Keratinocyte (primary cell): ENCODE measurements around the gene CLN3. TPM values are rescaled to one million over a fixed set of nuclear protein-coding genes. Genes with fewer than 3 reads are reported as not detected.

ENCODE experiments used
- DNase-seq: peaks from one replicate; pipeline ENCODE4 v3.0.0-alpha.2; 2011; ENCODE audit warnings: low read depth, missing footprints, low spot score
- FAIRE-seq: peaks from 2 replicates; lab custom pipeline; 2011; peaks lifted over from hg19 to GRCh38; lab: Jason Lieb, UNC
- H2AFZ ChIP-seq: 2 replicates; pipeline ENCODE4 v1.6.0; 2012; ENCODE audit warnings: low read length, control low read depth, inconsistent platforms; ENCODE audit not compliant: control insufficient read depth
- H3K27ac ChIP-seq: 2 replicates; pipeline ENCODE4 v1.5.1; 2011; ENCODE audit warnings: low read length; ENCODE audit not compliant: control insufficient read depth, insufficient read depth
- H3K27me3 ChIP-seq: 3 replicates; pipeline ENCODE4 v1.6.0; 2011; ENCODE audit warnings: low read length; ENCODE audit not compliant: control insufficient read depth, insufficient read depth; ENCODE audit errors: extremely low read depth
- H3K36me3 ChIP-seq, 2 experiments: 2 replicates in 1 of 2; 3 replicates in 1 of 2; pipeline ENCODE4 v1.5.1; 2011; ENCODE audit warnings: low read length in 2 of 2, mild to moderate bottlenecking in 1 of 2; ENCODE audit not compliant: control insufficient read depth in 2 of 2, insufficient read depth in 2 of 2; ENCODE audit errors: extremely low read depth in 1 of 2
- H3K4me1 ChIP-seq: 3 replicates; pipeline ENCODE4 v1.5.1; 2011; ENCODE audit warnings: low read length; ENCODE audit not compliant: control insufficient read depth, insufficient read depth; ENCODE audit errors: extremely low read depth
- H3K4me2 ChIP-seq: 3 replicates; pipeline ENCODE4 v1.6.0; 2011; ENCODE audit warnings: low read depth, low read length; ENCODE audit not compliant: control insufficient read depth, insufficient read depth; ENCODE audit errors: extremely low read depth
- H3K4me3 ChIP-seq, 3 experiments: fragments of 200-600 bp in 1 of 3; sonication (generic) in 1 of 3; 2 replicates in 2 of 3; 3 replicates in 1 of 3; pipeline ENCODE4 v1.5.1; 2011 to 2016; ENCODE audit warnings: low read length in 3 of 3, mild to moderate bottlenecking in 3 of 3, control low read depth in 2 of 3, inconsistent platforms in 1 of 3, low read depth in 1 of 3, mixed read lengths in 1 of 3, mixed run types in 1 of 3, moderate library complexity in 1 of 3; ENCODE audit not compliant: control insufficient read depth in 2 of 3, insufficient read depth in 2 of 3; ENCODE audit errors: extremely low read depth in 1 of 3
- H3K79me2 ChIP-seq: 2 replicates; pipeline ENCODE4 v1.6.0; 2012; ENCODE audit warnings: low read length; ENCODE audit not compliant: control insufficient read depth, insufficient read depth
- H3K9ac ChIP-seq: 3 replicates; pipeline ENCODE4 v1.6.0; 2011; ENCODE audit warnings: low read length; ENCODE audit not compliant: control insufficient read depth, insufficient read depth; ENCODE audit errors: extremely low read depth
- H3K9me1 ChIP-seq: 3 replicates; pipeline ENCODE4 v1.6.0; 2011; ENCODE audit warnings: low read length; ENCODE audit not compliant: control insufficient read depth, insufficient read depth; ENCODE audit errors: extremely low read depth
- H3K9me3 ChIP-seq: 2 replicates; pipeline ENCODE4 v1.5.1; 2012; ENCODE audit warnings: low read depth, low read length; ENCODE audit not compliant: control insufficient read depth
- H4K20me1 ChIP-seq: 3 replicates; pipeline ENCODE4 v1.6.0; 2011; ENCODE audit warnings: low read length; ENCODE audit not compliant: control insufficient read depth, insufficient read depth; ENCODE audit errors: extremely low read depth
- CTCF ChIP-seq, 3 experiments: IDR thresholded peaks in 1 of 3; conservative IDR thresholded peaks in 1 of 3; optimal IDR thresholded peaks in 1 of 3; 2 replicates in 2 of 3; 3 replicates in 1 of 3; pipeline versions ENCODE3 to v1.5.1; 2011; ENCODE audit warnings: low read length in 3 of 3, mild to moderate bottlenecking in 3 of 3, moderate library complexity in 2 of 3, control low read depth in 1 of 3, inconsistent platforms in 1 of 3; ENCODE audit not compliant: insufficient read depth in 2 of 3; ENCODE audit errors: extremely low read depth in 1 of 3
- EZH2 ChIP-seq: IDR thresholded peaks from one replicate; pipeline ENCODE4 v1.6.1; 2012; ENCODE audit warnings: inconsistent platforms, mild to moderate bottlenecking, low read length, moderate library complexity
- dilution Hi-C: fragments of 300-500 bp; cut with MboI; formaldehyde crosslinking; loops from one replicate; pipeline ENCODE4 v1.7.0; 2020; ENCODE audit warnings: low sequenced_read_pairs; ENCODE audit not compliant: extremely low pct_ligation_motif_present
- polyA plus RNA-seq, 5 experiments: library from polyadenylated mRNA; depleted of rRNA in 3 of 5; stranded (reverse) in 3 of 5; stranded (forward) in 1 of 5; unstranded in 1 of 5; fragments of >200 nt; gene quantifications; 1 replicate in 1 of 5; 2 replicates in 3 of 5; 3 replicates in 1 of 5; pipeline versions ENCODE4 v1.2.1 to v1.2.3, GENCODE V29; 2011 to 2012; ENCODE audit warnings: missing spikeins in 2 of 5, low read depth in 1 of 5, low replicate concordance in 1 of 5

CLN3 gene
- polyA plus RNA-seq, 1 donor (not counting 4 experiments of a cell fraction or from before 2014, with no cell fraction given): 12.6 TPM

- no peaks in the 10 kb centered on the region for H3K9me1 ChIP-seq
- no peak for DNase-seq
- H3K79me2 ChIP-seq: no peaks in the 10 kb centered on the region
- H3K9ac ChIP-seq: no peak overlapping the region
- H3K4me3 ChIP-seq: no peak overlapping the region
- no peaks in the 10 kb centered on the region for H3K4me1 ChIP-seq
- dilution Hi-C loops: no loop called here
- no peak overlapping the region for H3K27ac ChIP-seq
- H3K9me3 ChIP-seq: no peaks in the 10 kb centered on the region
- no peaks in the 10 kb centered on the region for H3K27me3 ChIP-seq
- H2AFZ ChIP-seq: no peak overlapping the region
- TF ChIP-seq CTCF (optimal IDR thresholded peaks at IDR 0.05 in 1 of 3, IDR thresholded peaks at IDR 0.05 in 1 of 3, conservative IDR thresholded peaks at IDR 0.05 in 1 of 3; ENCODE audit: extremely low read depth in 1 of 3, insufficient read depth in 2 of 3, low read length in 3 of 3): no peak
- no peak for TF ChIP-seq EZH2
- H3K4me2 ChIP-seq: no peak overlapping the region
- H4K20me1 ChIP-seq: no peaks in the 10 kb centered on the region
- FAIRE-seq: no peak
- H3K36me3 ChIP-seq: peaks cover 4 to 14% of the 10 kb centered on the region in 2 experiments
Observed at GRCh38 chr16:28478506-28479180, 13.2 kb downstream of the CLN3 start.

GRCh38 chr16:28477311-28477920 is 14.5 kb downstream of the CLN3 start:
- Histone ChIP-seq H3K4me1 (no peaks in the 10 kb centered on the region), H3K36me3 (peaks cover 4 to 13% of the 10 kb centered on the region in 2 experiments), H3K4me2 (no peak overlapping the region), H2AFZ (no peak overlapping the region), H4K20me1 (no peaks in the 10 kb centered on the region), H3K27me3 (no peaks in the 10 kb centered on the region), H3K9ac (no peak overlapping the region), H3K79me2 (no peaks in the 10 kb centered on the region), H3K27ac (no peak overlapping the region), H3K4me3 (no peak overlapping the region), H3K9me1 (no peaks in the 10 kb centered on the region), H3K9me3 (no peaks in the 10 kb centered on the region)
- no peak for TF ChIP-seq EZH2
- TF ChIP-seq CTCF (optimal IDR thresholded peaks at IDR 0.05 in 1 of 3, IDR thresholded peaks at IDR 0.05 in 1 of 3, conservative IDR thresholded peaks at IDR 0.05 in 1 of 3; ENCODE audit: extremely low read depth in 1 of 3, insufficient read depth in 2 of 3, low read length in 3 of 3): no peak
- dilution Hi-C loops: no loop called here
- DNase-seq (no peak), FAIRE-seq (no peak)
